ENCODE results near the gene CTNNA3. TPM values are rescaled to one million over a fixed set of nuclear protein-coding genes. Genes with fewer than 3 reads are reported as not detected.

The CTNNA3 gene
- total RNA-seq, 6 donors from 2014 or later, result 0.20 to 2.0 TPM; not detected in 4

GRCh38 chr10:66180581-66181318, 1515.2 kb downstream of the CTNNA3 start:
- H3K4me1 ChIP-seq, result peaks cover 0 to 2% (median 0%) of the 10 kb centered on the region in 4 donors
- no peak overlapping the region for H3K27ac ChIP-seq
- no peaks in the 10 kb centered on the region for H3K9me3 ChIP-seq
- no peaks in the 10 kb centered on the region for H3K36me3 ChIP-seq
- H3K4me3 ChIP-seq, result no peak overlapping the region
- H3K27me3 ChIP-seq, result no peaks in the 10 kb centered on the region
- ATAC-seq (ENCODE audit: low FRiP score in 2 of 2), result peak; percentile 65 to 84
- 38 to 55% methylated on average over 5 of the region's 5 CpGs for WGBS, 2 donors
- TF ChIP-seq CTCF (IDR thresholded peaks at IDR 0.05), result peak; percentile 30 to 74 (median 56)
- no peak for TF ChIP-seq POLR2AphosphoS5 (IDR thresholded peaks at IDR 0.05)
- DNase-seq, result no peak

- Histone ChIP-seq H3K4me1 (peaks cover 0 to 2% (median 0%) of the 10 kb centered on the region in 4 donors), H3K27me3 (no peaks in the 10 kb centered on the region), H3K4me3 (no peak overlapping the region), H3K36me3 (no peaks in the 10 kb centered on the region), H3K27ac (no peak overlapping the region), H3K9me3 (no peaks in the 10 kb centered on the region)
- whole genome bisulfite sequencing, 2 donors, result 63 to 81% methylated on average over 3 of the region's 3 CpGs
- DNase-seq (no peak), ATAC-seq (ENCODE audit: low FRiP score in 2 of 2) (no peak)
- TF ChIP-seq POLR2A (IDR thresholded peaks at IDR 0.05) (no peak), CTCF (IDR thresholded peaks at IDR 0.05) (no peak), POLR2AphosphoS5 (IDR thresholded peaks at IDR 0.05) (no peak), EP300 (IDR thresholded peaks at IDR 0.05) (no peak)
Measured at GRCh38 chr10:66180021-66180420, 1516.0 kb downstream of the CTNNA3 start.

GRCh38 chr10:66176772-66177171, 1519.2 kb downstream of the CTNNA3 start:
- H3K4me3 ChIP-seq, result no peak overlapping the region
- H3K4me1 ChIP-seq, result peaks cover 0 to 2% (median 0%) of the 10 kb centered on the region in 4 donors
- H3K36me3 ChIP-seq, result no peaks in the 10 kb centered on the region
- 42 to 45% methylated on average over 5 of the region's 5 CpGs for WGBS, 2 donors
- ATAC-seq (ENCODE audit: low FRiP score in 2 of 2), result no peak
- H3K27ac ChIP-seq, result no peak overlapping the region
- no peaks in the 10 kb centered on the region for H3K27me3 ChIP-seq
- TF ChIP-seq EP300 (IDR thresholded peaks at IDR 0.05), result no peak
- no peak for TF ChIP-seq POLR2AphosphoS5 (IDR thresholded peaks at IDR 0.05)
- TF ChIP-seq CTCF (IDR thresholded peaks at IDR 0.05), result no peak
- TF ChIP-seq POLR2A (IDR thresholded peaks at IDR 0.05), result no peak
- H3K9me3 ChIP-seq, result no peaks in the 10 kb centered on the region
- no peak for DNase-seq

- Histone ChIP-seq H3K27ac (no peak overlapping the region), H3K36me3 (no peaks in the 10 kb centered on the region), H3K4me1 (no peaks in the 10 kb centered on the region), H3K4me3 (no peak overlapping the region), H3K27me3 (no peaks in the 10 kb centered on the region), H3K9me3 (peaks cover 0 to 3% (median 0%) of the 10 kb centered on the region in 4 donors)
- DNase-seq (no peak), ATAC-seq (ENCODE audit: low FRiP score in 2 of 2) (no peak)
- WGBS, 2 donors, result 77 to 93% methylated on average over 1 of the region's 1 CpG
- TF ChIP-seq POLR2A (IDR thresholded peaks at IDR 0.05) (no peak), POLR2AphosphoS5 (IDR thresholded peaks at IDR 0.05) (no peak), CTCF (IDR thresholded peaks at IDR 0.05) (no peak), EP300 (IDR thresholded peaks at IDR 0.05) (no peak)
Measured at GRCh38 chr10:66167816-66168215, 1528.2 kb downstream of the CTNNA3 start.

All from upper lobe of left lung (tissue), 6 donors.